Endothelial cell of umbilical vein (primary cell): ENCODE measurements around the gene DLG1. TPM values are rescaled to one million over a fixed set of nuclear protein-coding genes. Genes with fewer than 3 reads are reported as not detected.

Source experiments
- BruUV-seq: library from RNA; stranded (reverse); fragments of 400-500 nt; replicated peaks from 2 replicates; lab custom pipeline; 2021; lab: Mats Ljungman, UMichigan
- CTCF ChIA-PET: fragments of 300-600, 350-600 bp; sonication (Branson Sonifier 250); formaldehyde crosslinking; loops from one replicate; lab custom pipeline; 2021; ENCODE audit warnings: antibody characterized with exemption, inconsistent platforms; lab: Charles Lee
- POLR2A ChIA-PET: fragments of 300-600, 350-600 bp; sonication (Branson Sonifier 250); formaldehyde crosslinking; loops from one replicate; lab custom pipeline; 2021; ENCODE audit warnings: antibody characterized with exemption, inconsistent platforms; lab: Charles Lee
- DNase-seq: peaks from one replicate; pipeline ENCODE4 v3.0.0-alpha.2; 2011; ENCODE audit warnings: low read depth, low spot score
- FAIRE-seq: peaks from 2 replicates; lab custom pipeline; 2011; peaks lifted over from hg19 to GRCh38; lab: Jason Lieb, UNC
- H2AFZ ChIP-seq: 2 replicates; pipeline ENCODE4 v1.6.0; 2012; ENCODE audit warnings: low read depth, low read length, control low read depth, inconsistent platforms
- H3K27ac ChIP-seq: 2 replicates; pipeline ENCODE4 v1.5.1; 2011; ENCODE audit warnings: low read depth, mild to moderate bottlenecking, control low read depth, low read length, moderate library complexity; ENCODE audit not compliant: insufficient read depth
- H3K27me3 ChIP-seq, 2 experiments: 2 replicates each; pipeline versions ENCODE4 v1.6.0 to v1.6.1; 2011; ENCODE audit warnings: low read length in 2 of 2, mixed read lengths in 1 of 2; ENCODE audit not compliant: control insufficient read depth in 2 of 2, insufficient read depth in 2 of 2
- H3K36me3 ChIP-seq, 2 experiments: 2 replicates in 1 of 2; 3 replicates in 1 of 2; pipeline ENCODE4 v1.5.1; 2011; ENCODE audit warnings: low read length in 2 of 2, mild to moderate bottlenecking in 1 of 2, moderate library complexity in 1 of 2; ENCODE audit not compliant: control insufficient read depth in 2 of 2, insufficient read depth in 2 of 2; ENCODE audit errors: extremely low read depth in 1 of 2
- H3K4me1 ChIP-seq: 3 replicates; pipeline ENCODE4 v1.5.1; 2011; ENCODE audit warnings: mild to moderate bottlenecking, low read length; ENCODE audit not compliant: control insufficient read depth, insufficient read depth; ENCODE audit errors: extremely low read depth
- H3K4me2 ChIP-seq: 2 replicates; pipeline ENCODE4 v1.6.1; 2011; ENCODE audit warnings: low read length, control low read depth, mixed read lengths; ENCODE audit not compliant: insufficient read depth
- H3K4me3 ChIP-seq, 3 experiments: fragments of 200-600 bp in 1 of 3; sonication (generic), shearing (Covaris generic) in 1 of 3; replicated peaks in 1 of 3; 2 replicates each; pipeline ENCODE4 v1.5.1; 2011 to 2016; ENCODE audit warnings: control low read depth in 3 of 3, low read length in 3 of 3, mild to moderate bottlenecking in 2 of 3, inconsistent platforms in 1 of 3, low read depth in 1 of 3, moderate library complexity in 1 of 3; ENCODE audit not compliant: insufficient read depth in 1 of 3
- H3K79me2 ChIP-seq: 2 replicates; pipeline ENCODE4 v1.6.0; 2012; ENCODE audit warnings: low read length, inconsistent platforms; ENCODE audit not compliant: control insufficient read depth, insufficient read depth
- H3K9ac ChIP-seq: replicated peaks from 2 replicates; pipeline ENCODE3; 2011; ENCODE audit warnings: low read length, control low read depth; ENCODE audit not compliant: insufficient read depth; ENCODE audit errors: extremely low read depth
- H3K9me1 ChIP-seq: replicated peaks from 3 replicates; pipeline ENCODE4 v1.6.0; 2011; ENCODE audit warnings: mild to moderate bottlenecking, low read length; ENCODE audit not compliant: control insufficient read depth, insufficient read depth; ENCODE audit errors: extremely low read depth
- H3K9me3 ChIP-seq: replicated peaks from 2 replicates; pipeline ENCODE4 v1.5.1; 2012; ENCODE audit warnings: low read length, inconsistent platforms; ENCODE audit not compliant: control insufficient read depth, insufficient read depth
- H4K20me1 ChIP-seq: replicated peaks from 2 replicates; pipeline ENCODE3; 2011; ENCODE audit warnings: mild to moderate bottlenecking, low read length; ENCODE audit not compliant: control insufficient read depth, insufficient read depth; ENCODE audit errors: extremely low read depth
- EZH2 ChIP-seq: IDR thresholded peaks from 2 replicates; pipeline ENCODE4 v1.6.1; 2012; ENCODE audit warnings: borderline replicate concordance, low read depth, mild to moderate bottlenecking, moderate library complexity, low read length, inconsistent platforms; ENCODE audit not compliant: severe bottlenecking
- FOS ChIP-seq: IDR thresholded peaks from 2 replicates; pipeline ENCODE4 v1.6.1; 2011; ENCODE audit warnings: mild to moderate bottlenecking, low read length, moderate library complexity, borderline replicate concordance; ENCODE audit not compliant: insufficient read depth
- GATA2 ChIP-seq: IDR thresholded peaks from 2 replicates; pipeline ENCODE4 v1.7.0; 2011; ENCODE audit warnings: low read depth, mild to moderate bottlenecking, moderate library complexity, mixed read lengths, low read length; ENCODE audit not compliant: insufficient read length, insufficient read depth
- JUN ChIP-seq: IDR thresholded peaks from 2 replicates; pipeline ENCODE4 v1.6.1; 2011; ENCODE audit warnings: borderline replicate concordance, low read depth; ENCODE audit not compliant: insufficient read length, insufficient read depth
- MYC ChIP-seq: IDR thresholded peaks from one replicate; pipeline ENCODE4 v1.6.1; 2011; ENCODE audit warnings: mild to moderate bottlenecking, low read depth, low read length
- POLR2A ChIP-seq: IDR thresholded peaks from 2 replicates; pipeline ENCODE4 v1.6.1; 2012; ENCODE audit warnings: low read depth, mild to moderate bottlenecking, control low read depth, low read length
- POLR2AphosphoS5 ChIP-seq: IDR thresholded peaks from 2 replicates; pipeline ENCODE4 v1.6.1; 2012; ENCODE audit warnings: low read depth, mild to moderate bottlenecking, control low read depth, low read length, moderate library complexity; ENCODE audit not compliant: insufficient read depth
- dilution Hi-C: fragments of 300-500 bp; cut with MboI; formaldehyde crosslinking; loops from one replicate; pipeline ENCODE4 v1.15.0; 2019; ENCODE audit warnings: low sequenced_read_pairs; ENCODE audit not compliant: extremely low pct_ligation_motif_present
- intact Hi-C: fragments of 100-400 bp; cut with micrococcal nuclease; formaldehyde crosslinking; loops from one replicate; pipeline ENCODE4 v1.10.0; 2022
- polyA plus RNA-seq, 4 experiments: library from polyadenylated mRNA; depleted of rRNA in 3 of 4; stranded (reverse) in 3 of 4; unstranded in 1 of 4; fragments of >200 nt; gene quantifications; 2 replicates each; pipeline versions ENCODE4 v1.2.1 to v1.2.3, GENCODE V29; 2011 to 2012; ENCODE audit warnings: missing spikeins in 1 of 4
- total RNA-seq: library from RNA; stranded (reverse); gene quantifications from 2 replicates; pipeline ENCODE4 v1.2.3, GENCODE V29; 2021
- TF ChIP-seq, protein P1 (sequence below): IDR thresholded peaks from 2 replicates; pipeline ENCODE4 v1.6.1; 2011; ENCODE audit not compliant: insufficient read depth, insufficient read length
- TF ChIP-seq, protein P2 (sequence below), 2 donors: IDR thresholded peaks; 1 replicate in 1 of 2; 2 replicates in 1 of 2; pipeline ENCODE4 v1.5.1; 2011; ENCODE audit warnings: low read length in 2 of 2, mild to moderate bottlenecking in 2 of 2, moderate library complexity in 2 of 2, control low read depth in 1 of 2, inconsistent platforms in 1 of 2, low read depth in 1 of 2; ENCODE audit not compliant: insufficient read depth in 1 of 2; ENCODE audit errors: extremely low read depth in 1 of 2

Gene DLG1
- total and polyA plus RNA-seq, 2 donors (not counting 3 experiments of a cell fraction or from before 2014, with no cell fraction given), result 26.5 to 80.1 TPM

DNA sequence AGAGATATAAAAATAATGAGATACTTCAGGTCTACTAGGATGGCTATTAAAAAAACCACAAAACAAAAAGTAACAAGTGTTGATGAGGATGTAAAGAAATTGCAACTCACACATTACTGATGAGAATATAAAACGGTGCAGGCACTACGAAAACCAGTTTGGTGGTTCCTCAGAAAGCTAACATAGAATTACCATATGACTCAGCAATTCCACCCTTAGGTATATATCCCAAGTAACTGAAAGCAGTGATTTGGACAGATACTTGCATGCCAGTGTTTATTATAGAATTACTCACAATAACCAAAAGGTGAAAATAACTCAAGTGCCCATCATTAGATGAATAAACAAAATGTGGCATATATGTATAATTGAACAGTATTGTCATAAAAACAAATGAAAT is 181.3 kb downstream of the DLG1 start:
- Histone ChIP-seq H3K27ac (no peak overlapping the region), H3K4me2 (no peak overlapping the region), H3K9me1 (no peaks in the 10 kb centered on the region), H3K79me2 (no peaks in the 10 kb centered on the region), H3K27me3 (no peaks in the 10 kb centered on the region), H3K4me3 (no peak overlapping the region), H3K9ac (no peak overlapping the region), H3K9me3 (no peaks in the 10 kb centered on the region), H3K4me1 (no peaks in the 10 kb centered on the region), H4K20me1 (no peaks in the 10 kb centered on the region), H3K36me3 (no peaks in the 10 kb centered on the region), H2AFZ (no peak overlapping the region)
- DNase-seq, result no peak
- intact Hi-C loops, result no loop called here
- POLR2A ChIA-PET, result no interaction called here
- TF ChIP-seq FOS (no peak), JUN (no peak), EZH2 (no peak), MYC (no peak), POLR2A (no peak), GATA2 (no peak), POLR2AphosphoS5 (no peak)
- TF ChIP-seq, protein P1, sequence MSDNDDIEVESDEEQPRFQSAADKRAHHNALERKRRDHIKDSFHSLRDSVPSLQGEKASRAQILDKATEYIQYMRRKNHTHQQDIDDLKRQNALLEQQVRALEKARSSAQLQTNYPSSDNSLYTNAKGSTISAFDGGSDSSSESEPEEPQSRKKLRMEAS, result no peak
- TF ChIP-seq, protein P2, sequence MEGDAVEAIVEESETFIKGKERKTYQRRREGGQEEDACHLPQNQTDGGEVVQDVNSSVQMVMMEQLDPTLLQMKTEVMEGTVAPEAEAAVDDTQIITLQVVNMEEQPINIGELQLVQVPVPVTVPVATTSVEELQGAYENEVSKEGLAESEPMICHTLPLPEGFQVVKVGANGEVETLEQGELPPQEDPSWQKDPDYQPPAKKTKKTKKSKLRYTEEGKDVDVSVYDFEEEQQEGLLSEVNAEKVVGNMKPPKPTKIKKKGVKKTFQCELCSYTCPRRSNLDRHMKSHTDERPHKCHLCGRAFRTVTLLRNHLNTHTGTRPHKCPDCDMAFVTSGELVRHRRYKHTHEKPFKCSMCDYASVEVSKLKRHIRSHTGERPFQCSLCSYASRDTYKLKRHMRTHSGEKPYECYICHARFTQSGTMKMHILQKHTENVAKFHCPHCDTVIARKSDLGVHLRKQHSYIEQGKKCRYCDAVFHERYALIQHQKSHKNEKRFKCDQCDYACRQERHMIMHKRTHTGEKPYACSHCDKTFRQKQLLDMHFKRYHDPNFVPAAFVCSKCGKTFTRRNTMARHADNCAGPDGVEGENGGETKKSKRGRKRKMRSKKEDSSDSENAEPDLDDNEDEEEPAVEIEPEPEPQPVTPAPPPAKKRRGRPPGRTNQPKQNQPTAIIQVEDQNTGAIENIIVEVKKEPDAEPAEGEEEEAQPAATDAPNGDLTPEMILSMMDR (IDR thresholded peaks at IDR 0.05; ENCODE audit: extremely low read depth in 1 of 2, insufficient read depth in 1 of 2, low read depth in 1 of 2, low read length in 2 of 2), result no peak
- no peak for FAIRE-seq
- dilution Hi-C loops, result no loop called here
- CTCF ChIA-PET, result no interaction called here
- BruUV-seq, result no TSS peak
